HT-29 (cell line): ENCODE data around the gene KIAA1549. TPM values are rescaled to one million over a fixed set of nuclear protein-coding genes. Genes with fewer than 3 reads are reported as not detected.
"Not testable (repeated sequence)": the region's sequence is repeated elsewhere in the genome, so short reads cannot be mapped to it uniquely, and the experiment has no call there.

Experiments
- DNase-seq: peaks from one replicate; pipeline ENCODE4 v3.0.0-alpha.2; 2015; ENCODE audit warnings: low spot score
- small RNA-seq: library from RNA; depleted of rRNA; stranded (forward); fragments of <200 nt; gene quantifications from one replicate; pipeline ENCODE3, GENCODE V24; 2014
- total RNA-seq: library from RNA; depleted of rRNA; stranded (reverse); fragments of >200 nt; shearing (Covaris generic); gene quantifications from 2 replicates; pipeline ENCODE4 v1.2.3, GENCODE V29; 2014; rRNA removed

KIAA1549 gene
- total RNA-seq, 1 experiment from 2014 or later: 0.38 TPM

DNA sequence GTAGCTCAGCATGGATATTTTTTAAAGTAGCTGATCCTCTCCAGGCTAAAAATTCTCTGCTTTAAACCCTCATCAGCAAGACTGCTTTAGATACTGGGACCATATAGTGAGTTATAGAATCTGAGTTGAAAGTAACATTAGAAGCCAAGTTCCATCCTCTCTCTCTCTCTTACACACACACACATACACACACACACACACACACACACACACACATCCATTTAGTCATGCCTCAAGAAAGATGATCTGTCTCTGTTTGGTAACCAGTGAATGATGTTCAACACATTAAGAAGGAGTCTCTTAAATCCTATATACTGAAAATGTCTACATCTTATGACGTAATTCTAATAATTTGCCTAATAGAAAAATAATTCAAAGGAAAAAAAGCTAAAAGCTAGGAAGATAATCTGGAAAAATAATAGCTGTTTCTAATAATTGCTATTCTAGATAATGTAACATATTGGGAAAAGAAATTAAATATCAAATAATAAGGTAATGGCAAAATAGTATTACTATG is 166.3 kb downstream of the KIAA1549 start:
- no peak for DNase-seq

DNA sequence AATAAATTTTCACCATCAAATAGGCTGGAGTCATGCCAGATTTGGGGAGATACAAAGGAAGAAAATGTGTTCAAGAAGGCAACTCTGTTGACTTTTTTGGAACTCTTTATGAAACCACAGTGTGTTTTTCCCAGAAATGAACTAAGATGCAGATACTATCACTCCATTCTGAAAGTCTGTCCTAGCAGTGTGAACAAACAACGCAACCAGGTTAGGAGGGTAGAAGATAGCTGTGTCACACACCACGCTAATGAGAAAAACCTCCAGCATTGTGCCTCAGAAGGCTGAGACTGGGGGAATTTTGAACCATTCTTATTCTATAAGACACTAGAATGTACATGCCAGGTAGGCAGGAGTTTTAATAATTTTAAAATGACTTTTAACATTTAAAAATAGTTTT is 167.2 kb downstream of the KIAA1549 start:
- no peak for DNase-seq

DNA sequence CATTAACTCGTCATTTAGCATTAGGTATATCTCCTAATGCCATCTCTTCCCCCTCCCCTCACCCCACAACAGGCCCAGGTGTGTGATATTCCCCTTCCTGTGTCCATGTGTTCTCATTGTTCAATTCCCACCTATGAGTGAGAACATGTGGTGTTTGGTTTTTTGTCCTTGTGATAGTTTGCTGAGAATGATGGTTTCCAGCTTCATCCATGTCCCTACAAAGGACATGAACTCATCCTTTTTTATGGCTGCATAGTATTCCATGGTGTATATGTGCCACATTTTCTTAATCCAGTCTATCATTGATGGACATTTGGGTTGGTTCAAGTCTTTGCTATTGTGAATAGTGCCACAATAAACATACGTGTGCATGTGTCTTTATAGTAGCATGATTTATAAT is 169.9 kb downstream of the KIAA1549 start:
- not testable (repeated sequence) for DNase-seq

DNA sequence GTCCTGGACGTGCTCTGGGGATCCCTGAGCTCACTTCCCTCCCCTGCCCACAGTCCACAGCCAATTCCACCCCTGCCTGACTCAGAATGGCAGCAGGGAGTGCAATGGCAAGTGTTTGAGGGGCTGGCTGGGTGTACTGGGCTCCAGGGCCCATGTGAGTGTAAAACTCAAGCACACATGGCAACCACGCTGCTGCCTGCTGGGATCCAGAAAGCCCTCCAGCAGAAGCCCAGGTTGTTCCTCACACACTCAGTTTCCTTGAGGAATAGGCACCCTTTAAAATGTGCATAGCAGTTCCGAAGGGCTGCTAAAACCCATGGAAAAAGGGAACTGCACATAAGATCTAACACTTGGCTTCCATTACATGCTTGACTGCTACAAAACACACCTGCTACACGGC is 171.8 kb downstream of the KIAA1549 start:
- DNase-seq: no peak

DNA sequence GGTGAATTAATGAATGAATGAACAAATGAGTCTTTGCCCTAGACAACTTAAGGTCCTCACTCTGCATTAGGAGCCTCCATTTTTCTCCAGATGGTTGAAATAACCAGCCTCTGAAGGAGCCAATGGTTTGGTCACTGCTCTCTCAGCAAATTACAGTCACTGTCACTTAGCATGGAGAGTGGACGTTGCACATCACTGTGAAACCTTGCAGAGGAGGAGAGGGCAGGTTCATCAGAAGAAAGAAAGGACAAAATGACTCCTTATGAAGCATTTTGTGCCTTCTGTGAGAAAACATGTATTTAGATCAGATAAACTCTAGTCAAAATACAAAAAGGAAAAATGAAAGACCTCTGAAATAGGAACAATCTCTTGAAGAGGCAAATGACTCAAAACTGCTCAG is 176.6 kb downstream of the KIAA1549 start:
- no peak for DNase-seq

DNA sequence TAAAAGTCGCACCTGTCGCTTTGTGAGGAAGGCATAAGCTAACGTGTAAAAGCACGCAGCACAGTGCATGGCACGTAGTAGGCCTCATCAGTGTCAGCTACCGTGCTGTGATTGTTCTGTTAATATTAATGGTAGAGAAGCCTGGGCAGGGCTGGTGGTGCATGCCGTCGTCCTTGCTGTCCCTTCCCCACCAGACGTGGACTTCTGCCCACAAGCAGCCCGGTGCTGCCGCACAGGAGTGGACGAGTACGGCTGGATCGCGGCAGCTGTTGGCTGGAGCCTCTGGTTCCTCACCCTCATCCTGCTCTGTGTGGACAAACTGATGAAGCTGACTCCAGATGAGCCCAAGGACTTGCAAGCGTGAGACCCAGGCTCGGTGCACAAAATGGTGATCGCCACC is 178.5 kb downstream of the KIAA1549 start:
- no peak for DNase-seq

DNA sequence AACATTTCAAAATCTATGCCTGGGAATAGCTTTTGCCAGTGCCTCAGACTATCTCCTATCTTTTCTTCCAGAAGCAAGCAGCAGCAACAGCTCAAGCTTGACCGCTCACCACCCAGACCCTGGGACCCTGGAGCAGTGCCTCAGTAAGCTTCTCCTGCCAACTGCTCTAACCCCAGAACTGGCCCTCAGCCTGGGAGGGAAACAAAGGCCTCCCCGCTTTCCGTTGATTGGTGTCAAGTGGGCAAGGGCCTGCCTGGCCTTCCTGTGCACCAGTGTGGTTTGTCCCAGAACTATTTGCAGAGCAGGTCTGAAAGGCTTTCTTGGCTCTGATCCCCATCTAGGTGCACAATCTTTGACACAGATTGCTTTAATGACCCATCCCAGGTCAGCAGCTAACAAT is 179.9 kb downstream of the KIAA1549 start:
- DNase-seq: no peak

DNA sequence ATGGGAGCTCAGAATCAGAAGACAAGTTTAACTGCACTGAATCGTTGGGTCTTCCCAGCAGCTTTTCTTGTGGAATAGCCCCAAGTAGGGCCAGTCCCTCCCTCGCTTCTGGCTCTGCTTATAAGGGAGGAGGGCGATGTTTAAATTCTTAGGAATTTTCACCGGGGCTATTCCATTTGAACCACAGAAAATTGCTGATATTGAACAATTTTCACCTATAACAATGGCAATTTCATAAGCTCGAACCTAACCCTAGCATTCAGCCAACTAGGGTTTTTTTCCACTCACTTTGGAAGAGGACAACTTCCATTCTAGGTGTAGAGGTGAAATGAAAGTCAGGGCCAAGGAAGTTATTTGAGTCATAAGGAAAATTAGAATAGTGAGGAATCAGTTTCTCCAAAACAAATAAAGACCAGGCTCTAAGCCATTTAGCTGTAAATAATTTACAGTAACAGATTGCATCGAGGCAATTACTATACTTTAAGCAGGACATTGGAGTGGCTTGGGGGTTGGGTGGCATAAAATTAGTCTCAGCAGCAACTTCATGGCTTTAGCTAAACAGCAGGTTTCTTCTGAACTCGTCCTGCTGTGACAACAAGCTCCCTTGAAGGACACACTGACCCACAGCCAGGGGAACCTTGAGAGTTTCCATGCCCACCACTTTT is 181.7 kb downstream of the KIAA1549 start:
- DNase-seq: no peak

DNA sequence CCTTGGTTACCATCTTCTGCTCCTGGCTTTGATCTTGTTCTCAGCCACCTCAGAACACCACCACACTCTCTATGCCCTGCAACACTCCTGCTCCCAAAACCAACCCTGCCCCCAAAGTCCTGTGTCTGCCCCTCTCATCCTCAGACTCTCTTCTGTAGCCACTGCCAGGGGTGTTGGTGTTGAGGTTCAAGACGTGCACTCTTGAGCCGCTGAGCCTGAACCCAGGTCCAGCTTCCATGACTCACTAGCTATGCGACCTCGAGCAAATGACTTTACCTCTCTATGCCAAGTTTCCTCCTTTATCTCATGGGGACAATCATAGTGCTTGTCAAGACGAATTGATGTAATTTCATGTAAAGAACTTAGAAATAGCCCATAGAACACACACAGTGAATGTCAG is 182.4 kb downstream of the KIAA1549 start:
- DNase-seq: no peak

DNA sequence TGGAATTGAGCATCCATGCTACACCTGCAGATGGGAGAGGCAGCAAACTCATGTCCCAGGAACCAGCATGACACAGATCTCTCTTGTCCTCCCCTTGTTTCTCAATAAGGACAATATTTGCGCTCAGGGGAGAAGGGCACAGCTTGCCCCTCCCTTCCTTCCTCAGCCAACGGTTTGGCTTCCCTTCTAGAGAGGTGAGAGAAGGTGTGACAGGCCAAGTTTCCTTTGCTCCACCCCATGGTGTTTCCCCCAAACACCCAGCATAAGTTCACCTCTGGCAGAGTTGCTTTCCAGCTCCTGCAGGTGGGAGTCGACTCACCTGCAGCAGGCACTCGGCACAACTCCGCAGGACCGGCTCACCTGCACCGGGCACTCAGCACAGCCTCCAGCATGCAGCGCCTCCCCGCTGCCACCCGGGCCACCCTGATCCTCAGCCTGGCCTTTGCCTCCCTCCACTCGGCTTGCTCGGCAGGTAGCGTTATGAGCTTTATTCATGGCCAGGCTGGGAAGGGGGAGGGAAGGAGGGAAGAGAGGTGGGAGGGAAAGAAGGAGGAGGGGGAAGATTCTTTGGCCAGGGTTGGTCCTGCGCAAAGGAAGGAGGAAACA is 183.4 kb downstream of the KIAA1549 start, which contains the start of the genes ATP6V0A4 and TMEM213:
TSS of gene ATP6V0A4 (minus strand) at position 482 of the 606 bp plus-strand sequence. CDS start 26,949 bp downstream, outside the sequence.
TSS of gene TMEM213 (plus strand) at position 280 of the 606 bp plus-strand sequence. CDS start at position 391, 111 bp downstream.
- DNase-seq: no peak

DNA sequence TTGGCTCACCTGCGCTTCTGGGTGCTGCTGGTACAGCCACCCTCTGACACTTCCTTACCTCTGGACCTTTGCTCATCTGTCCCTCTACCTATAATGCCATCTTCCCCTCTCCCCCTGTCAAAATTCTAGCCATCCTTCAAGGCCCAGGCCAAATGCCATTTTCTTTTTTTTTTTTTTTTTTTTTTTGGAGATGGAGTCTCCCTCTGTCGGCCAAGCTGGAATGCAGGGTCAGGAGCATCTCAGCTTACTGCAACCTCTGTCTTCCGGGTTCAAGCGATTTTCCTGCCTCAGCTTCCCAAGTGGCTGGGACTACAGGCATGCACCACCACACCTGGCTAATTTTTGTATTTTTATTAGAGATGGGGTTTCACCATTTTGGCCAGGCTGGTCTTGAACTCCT is 184.1 kb downstream of the KIAA1549 start:
- DNase-seq: not testable (repeated sequence)

DNA sequence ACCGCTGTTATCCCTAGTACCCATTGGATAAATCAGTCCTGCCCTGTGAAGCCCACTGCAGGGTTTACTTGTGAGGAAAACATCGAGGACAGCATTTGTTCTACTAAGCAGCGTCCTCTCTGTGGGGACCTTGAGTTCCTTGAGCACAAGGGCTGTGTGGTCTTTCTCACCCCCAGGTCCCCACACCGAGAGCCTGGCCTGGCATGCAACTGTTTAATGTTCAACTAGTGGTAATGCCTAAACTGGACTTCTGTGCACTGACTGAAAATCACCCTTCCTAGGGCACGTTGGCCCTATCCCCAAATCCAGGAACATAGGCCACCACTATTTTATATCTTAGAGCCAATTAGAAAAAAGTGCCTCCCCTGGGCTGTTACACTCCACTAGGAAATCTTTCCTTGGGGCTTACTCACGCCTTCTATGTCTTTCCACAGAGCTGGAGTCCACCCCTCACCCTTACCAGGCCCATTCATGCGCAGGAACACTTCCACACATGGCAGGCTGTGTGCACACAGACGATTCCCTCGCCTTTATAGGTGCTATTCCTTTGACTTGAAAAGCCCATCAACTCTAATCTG is 185.1 kb downstream of the KIAA1549 start:
- DNase-seq: no peak

DNA sequence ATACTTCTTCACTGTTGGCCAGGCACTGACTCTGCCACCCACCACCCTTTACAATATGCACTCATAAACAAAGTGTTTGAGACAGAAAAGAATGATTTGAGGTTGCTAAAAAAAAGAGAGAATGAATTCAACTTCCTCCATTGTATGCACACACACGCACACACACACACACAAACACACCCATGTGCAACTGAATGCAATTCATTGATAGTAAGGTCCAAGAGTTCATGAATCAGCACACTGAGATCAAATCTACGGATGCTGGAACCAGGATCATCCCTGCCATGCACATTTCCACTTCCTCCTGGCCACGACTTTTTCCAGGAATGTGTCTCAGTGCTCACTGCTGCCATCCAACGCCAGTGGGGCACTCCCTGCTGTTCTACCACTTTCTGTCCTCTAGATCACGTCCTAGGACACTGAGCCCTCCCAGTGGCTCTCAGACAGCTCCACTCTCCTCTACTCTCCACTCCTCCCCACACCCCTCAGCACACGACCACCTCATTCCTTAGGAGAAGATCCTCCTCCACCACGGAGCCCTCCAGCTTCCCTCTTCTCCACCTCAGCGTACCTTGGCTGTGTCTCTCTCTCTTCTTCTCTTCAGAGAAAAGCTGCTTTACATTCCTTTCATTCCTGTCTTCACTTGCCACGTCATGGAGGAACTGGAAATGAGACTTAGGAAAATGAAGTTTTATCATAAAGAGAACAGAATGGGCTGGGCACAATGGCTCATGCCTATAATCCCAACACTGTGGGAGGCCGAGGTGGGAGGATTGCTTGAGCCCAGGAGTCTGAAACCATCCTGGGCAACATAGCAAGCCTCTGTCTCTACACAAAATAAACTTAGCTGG is 195.4 kb downstream of the KIAA1549 start:
- peak; percentile 17 for DNase-seq

DNA sequence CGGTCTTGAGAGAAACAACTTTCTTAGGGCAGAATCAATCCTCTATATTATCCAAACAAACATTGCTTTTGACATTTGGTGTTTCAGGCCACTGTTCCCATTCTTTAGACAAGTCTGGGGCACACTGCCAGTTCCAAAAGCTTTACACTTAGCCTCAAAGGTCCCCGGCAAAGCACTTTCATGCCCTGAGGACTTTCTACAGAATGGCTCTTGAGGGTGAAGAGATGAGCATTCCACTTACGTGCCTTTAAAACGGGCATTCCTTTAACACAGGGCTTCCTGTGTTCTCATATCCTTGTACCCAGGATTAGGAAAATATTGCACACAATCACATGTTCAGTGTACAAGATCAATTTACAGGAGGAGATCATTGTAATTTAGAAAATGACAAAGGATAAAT is 196.5 kb downstream of the KIAA1549 start:
- DNase-seq: no peak

Small RNA genes lying within 50 kb of the gene (small RNA-seq; reads per million reads assigned to genes)
- not detected for gene RNU6-1272P

Other genes with a start within 250 kb of the KIAA1549 start
- gene TMEM213, start 183.4 kb downstream of the KIAA1549 start, total RNA-seq: not detected in 2 replicates
- gene ATP6V0A4, start 183.2 kb downstream of the KIAA1549 start, total RNA-seq: not detected in 2 replicates
- gene ZC3HAV1L, start 54.7 kb upstream of the KIAA1549 start, total RNA-seq: 11.6 and 13.1 TPM in 2 replicates
- 35.9 and 38.2 TPM in 2 replicates for gene ZC3HAV1, start 128.3 kb upstream of the KIAA1549 start, total RNA-seq
- 3.4 and 4.6 TPM in 2 replicates for gene UBN2, start 249.8 kb upstream of the KIAA1549 start, total RNA-seq